HTERT RPE-1 (cell line): ENCODE results near the gene NOL11.
"Not testable (repeated sequence)": the region's sequence is repeated elsewhere in the genome, so short reads cannot be mapped to it uniquely, and the experiment has no call there.

Source experiments
- in situ Hi-C: fragments of 300-500 bp; cut with MboI; formaldehyde crosslinking; loops from 4 replicates; pipeline ENCODE4 v1.14.3; 2020; ENCODE audit warnings: low sequenced_read_pairs

Gene NOL11

DNA sequence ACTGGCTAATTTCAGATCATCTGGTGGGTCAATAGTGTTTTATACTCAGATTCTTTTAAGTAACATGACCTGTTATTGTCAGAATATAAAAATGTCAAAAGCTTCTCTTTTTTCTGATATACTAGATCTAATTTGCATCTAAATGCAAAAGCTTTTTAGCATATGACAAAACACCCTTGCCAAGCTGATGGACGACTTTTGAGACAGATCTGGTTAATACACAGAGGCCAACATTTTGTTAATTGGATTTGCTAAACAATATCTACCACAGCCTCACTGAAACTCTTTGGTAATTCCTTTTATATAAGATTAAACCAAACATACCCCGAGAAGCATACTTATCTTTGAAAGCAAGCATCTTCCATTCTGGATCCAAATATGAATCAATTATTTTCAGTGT is 10.3 kb upstream of the NOL11 start:
- in situ Hi-C loops: no loop called here

DNA sequence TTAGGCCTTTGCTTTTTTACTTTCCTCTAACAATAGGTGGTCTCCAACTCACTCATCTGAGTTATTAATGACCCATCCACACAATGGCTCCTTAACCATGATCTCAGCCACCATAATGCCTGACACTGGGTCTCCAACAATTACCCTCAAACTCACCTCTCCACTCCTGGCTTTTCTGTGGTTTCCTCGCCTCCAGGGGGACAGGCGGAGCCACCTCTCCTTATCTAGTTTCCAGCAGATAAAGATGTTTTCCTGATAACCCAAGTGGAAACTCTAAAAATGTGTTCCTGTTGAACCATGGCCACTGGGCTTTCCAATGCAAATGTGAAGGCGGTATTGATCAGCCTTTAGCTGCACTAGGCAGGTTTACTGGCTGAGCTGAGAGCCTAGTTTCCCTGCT is 9.4 kb upstream of the NOL11 start:
- in situ Hi-C loops: no loop called here

DNA sequence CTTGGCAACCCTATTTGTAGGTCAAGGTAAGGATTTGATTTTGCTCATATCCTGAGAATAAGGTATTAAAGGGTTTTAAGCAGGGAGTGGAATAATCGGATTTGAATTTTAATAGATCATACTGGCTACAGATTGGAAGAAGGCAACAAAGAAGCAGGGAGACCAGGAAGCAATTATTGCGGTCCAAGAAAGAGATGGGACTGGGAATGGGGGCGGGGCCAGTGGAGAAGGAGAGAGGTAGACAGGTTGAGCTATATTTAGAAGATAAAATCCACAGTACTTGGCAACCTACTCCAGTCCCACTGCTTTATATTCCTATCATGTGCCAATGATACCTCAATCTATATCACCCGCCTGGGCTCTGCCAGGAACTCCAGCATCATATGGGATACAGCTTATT is 5.8 kb upstream of the NOL11 start:
- in situ Hi-C loops: no loop called here

DNA sequence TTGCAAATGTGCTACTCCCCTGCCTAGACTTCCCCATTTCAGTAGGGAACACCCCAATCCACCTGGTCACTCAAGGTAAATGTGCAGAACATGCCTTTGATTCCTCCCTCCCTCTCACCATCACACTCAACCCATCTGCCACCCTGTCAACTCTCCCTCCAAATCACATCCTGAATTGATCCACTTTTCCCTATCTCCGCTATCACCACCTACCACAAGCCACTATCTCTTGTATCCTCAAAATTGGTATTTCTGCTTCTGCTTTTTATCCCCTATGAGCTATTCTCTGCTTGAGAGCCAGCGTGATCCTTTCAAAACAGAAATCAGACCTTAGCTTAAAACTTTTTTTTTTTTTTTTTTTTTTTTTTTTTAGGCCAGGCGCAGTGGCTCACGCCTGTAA is 5.4 kb upstream of the NOL11 start:
- in situ Hi-C loops: no loop called here

DNA sequence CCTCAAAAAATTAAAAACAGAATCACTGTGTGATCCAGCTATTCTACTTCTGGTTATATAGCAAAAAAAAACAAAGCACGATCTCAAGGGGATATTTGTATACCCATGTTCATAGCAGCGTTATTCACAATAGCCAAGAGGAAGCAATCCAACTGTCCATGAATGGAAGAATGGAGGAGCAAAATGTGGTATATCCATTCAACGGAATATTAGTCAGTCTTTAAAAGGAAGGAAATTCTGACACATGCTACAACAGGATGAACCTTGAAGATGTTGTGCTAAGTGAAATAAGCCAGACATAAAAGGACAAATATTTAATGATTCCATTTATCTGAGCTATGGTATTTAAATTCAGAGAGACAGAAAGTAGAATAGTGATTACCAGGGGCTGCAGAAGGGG is 4.6 kb upstream of the NOL11 start:
- in situ Hi-C loops: no loop called here

DNA sequence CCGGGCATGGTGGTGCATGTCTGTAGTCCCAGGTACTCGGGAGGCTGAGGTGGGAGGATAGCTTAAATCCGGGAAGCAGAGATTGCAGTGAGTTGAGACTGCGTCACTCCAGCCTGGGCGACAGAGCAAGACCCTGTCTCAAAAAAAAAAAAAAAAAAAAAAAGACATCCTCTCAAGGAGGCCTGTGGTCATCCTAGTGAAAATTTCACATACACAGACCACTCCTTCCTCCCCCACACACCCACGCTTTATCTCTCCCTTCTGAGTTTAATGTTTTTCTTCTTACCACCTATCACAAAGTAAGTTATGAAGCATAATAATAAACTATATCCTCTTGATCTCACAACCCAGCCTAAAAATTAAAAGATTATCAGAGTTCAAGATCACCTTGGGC is 1.3 kb upstream of the NOL11 start:
- in situ Hi-C loops: no loop called here

DNA sequence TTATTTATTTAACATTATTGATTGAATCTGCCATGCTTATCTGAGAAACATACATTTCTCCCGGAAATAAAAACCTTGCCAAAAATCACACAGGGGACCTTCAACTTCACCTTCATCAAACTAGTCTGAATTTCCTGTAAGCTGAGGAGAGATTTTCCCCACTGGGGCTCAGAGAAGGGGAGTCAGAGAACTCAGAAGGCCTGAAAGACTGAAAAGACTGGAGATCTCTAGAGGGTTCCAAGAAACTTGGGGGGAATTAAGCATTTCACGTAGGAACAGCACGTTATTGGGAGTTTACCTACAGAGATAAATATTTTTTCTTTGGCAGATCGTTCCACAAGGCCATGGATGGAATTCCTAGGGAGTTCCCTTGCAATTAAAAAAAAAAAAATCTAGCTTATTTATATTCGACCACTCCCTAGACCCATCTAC is 528 bp upstream of the NOL11 start:
- in situ Hi-C loops: no loop called here

DNA sequence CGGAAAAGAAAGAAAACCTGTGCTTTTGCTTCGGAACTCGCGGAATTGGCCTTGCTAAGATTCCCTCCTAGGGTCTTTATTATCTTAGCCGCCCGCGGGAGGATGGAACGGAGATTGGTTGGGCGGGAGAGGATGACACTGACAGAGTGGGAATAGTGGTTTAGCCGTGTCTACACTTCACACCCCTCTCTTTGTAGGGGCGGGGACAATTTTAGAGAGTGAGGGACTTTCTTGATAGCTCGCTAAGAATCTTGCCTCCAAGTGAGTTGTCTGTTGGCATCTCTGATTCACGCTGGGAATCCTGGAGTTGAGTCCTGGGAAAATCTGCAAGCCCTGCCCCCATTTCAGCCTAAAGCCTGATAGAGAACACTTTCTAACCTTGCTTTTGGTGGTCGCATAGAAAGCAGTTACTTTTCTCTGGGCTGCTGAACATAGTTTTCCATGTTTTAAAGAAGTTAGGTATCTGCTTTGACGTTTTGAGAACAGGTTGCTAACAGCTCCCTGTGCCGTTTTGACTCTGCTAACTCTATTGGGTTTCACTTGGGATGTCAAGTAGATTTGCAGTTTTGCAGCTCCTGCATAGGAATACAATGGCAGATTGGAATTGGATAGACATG is 697 bp downstream of the NOL11 start:
- in situ Hi-C loops: no loop called here

DNA sequence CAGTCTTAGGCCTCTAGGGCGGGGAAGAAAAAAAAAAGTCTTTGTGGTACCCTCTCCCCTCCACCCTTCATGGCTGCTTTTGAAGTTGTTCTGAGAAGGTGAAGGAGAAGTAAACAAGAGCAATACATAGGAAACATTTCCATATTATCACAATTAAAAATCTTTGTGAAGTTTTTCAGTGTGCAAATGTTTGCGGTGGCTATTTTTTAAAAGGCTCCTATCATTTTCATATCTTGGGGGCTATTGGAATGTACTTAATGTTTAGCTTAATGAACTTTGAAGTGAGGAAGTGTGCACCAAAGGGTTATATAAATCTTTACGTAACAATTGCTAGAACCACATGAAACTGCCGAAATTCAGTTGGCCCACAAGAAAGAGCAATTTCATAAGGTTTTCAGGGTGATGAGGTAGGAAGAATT is 7.6 kb downstream of the NOL11 start:
- in situ Hi-C loops: no loop called here

DNA sequence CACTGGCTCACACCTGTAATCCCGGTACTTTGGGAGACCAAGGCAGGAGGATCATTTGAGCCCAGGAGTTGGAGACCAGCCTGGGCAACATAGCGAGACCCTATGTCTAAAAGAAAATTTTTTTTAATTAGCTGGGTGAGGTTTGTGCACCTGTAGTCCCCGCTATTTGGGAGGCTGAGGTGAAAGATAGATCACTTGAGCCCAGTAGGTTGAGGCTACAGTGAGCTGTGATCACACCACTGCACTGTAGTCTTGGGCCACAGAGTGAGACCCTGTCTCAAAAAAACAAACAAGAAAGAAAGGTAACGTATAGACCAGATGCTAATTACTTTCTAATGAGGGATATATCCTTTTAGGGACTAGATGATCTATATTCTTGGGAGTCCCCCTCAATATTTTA is 8.1 kb downstream of the NOL11 start:
- in situ Hi-C loops: no loop called here

DNA sequence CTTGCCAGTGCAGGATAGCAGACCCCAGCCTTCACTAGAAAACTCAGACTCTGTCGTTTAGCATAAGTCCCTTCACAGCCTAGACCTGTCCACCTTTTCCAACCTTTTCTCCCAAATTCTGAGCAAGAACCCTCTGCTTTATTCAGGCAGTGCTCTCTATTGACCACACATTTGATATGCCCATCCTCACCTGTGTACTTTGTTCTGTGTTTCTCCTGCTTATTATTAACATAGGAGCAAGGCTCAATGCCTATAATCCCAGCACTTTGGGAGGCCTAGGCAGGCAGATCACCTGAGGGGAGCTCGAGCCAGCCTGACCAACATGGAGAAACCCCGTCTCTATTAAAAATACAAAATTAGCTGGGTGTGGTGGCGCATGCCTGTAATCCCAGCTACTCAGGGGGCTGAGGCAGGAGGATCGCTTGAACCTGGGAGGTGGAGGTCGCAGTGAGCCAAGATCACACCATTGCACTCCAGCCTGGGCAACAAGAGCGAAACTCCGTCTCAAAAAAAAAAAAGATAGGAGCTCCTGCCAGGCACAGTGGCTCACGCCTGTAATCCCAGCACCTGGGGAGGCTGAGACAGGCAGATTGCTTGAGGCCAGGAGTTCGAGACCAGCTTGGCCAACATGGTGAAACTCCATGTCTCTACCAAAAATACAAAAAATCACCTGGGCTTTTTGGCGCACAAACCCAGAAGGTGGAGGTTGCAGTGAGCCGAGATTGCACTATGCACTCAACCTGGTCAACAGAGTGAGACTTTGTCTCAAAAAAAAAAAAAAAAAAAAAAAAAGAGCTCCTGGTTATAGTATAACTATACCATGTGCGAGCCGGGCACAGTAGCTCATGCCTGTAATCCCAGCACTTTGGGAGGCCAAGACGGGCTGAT is 9.7 kb downstream of the NOL11 start:
- in situ Hi-C loops: not testable (repeated sequence)

DNA sequence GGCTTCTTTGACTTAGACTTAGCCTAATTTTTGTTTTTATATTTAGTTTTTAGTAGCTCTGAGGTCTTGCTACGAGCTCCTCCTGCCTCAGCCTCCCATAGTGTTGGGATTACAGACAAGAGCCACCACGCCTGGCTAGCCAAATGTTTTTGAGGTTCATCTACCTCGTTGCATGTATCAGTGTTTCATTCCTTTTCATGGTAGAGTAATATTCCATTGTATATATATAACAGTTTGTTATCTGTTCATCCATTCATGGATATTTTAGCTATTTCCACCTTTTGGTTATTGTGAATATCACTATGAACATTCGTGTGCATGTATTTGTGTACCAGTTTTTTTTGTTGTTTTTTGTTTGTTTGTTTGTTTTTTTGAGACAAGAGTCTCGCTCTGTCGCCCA is 12.2 kb downstream of the NOL11 start:
- in situ Hi-C loops: no loop called here

DNA sequence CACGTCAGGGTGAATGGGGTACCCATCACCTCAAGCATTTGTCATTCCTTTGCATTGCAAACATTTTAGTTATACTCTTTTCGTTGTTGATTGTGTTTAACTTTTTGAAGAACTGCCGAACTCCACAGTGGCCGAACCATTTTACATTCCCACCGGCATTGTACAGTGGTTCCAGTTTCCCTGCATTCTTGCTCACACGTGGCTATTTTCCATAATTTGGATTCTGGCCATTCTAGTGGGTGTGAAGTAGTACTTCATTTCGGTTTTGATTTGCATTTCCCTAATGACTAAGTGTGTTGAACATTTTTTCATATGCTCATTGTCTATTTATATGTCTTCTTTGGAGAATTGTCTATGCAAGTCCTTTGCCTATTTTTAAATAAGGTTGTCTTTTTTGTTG is 13.0 kb downstream of the NOL11 start:
- in situ Hi-C loops: no loop called here

DNA sequence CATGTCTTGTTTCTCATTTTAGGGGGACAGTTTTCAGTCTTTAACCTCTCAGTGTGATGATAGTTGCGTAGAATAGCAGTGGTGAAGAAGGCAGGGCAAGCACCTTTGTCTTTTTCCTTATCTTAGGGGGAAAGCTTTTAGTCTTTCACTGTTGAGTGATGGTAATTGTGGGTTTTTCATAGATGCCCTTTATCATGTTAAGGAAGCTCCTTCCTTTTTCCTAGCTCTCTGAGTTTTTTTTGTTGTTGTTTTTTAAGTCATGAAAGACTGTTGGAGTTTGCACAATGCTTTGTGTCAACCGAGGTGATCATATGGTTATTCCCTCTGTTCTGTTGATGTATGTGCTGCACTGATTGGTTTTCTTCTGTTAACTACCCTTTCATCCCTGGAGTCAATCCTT is 15.7 kb downstream of the NOL11 start:
- in situ Hi-C loops: no loop called here

DNA sequence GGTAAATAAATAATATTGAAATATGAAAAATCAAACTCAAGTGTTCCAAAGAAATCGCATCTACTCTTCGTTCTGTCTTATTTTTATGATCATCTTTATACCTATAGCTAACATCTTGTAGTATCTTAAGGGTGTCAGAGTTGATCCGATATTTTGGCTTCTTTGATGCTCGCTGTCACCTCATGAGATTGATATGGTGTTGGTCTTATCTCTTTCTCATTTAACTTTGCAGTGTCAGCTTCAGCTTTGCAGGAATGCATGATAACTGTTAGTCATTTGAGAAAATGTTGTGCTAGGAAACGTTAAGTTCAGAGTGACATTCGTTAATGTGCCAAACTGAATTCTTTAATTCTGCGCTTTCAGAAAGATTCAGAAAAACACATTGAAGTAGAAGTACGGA is 19.4 kb downstream of the NOL11 start:
- in situ Hi-C loops: no loop called here

DNA sequence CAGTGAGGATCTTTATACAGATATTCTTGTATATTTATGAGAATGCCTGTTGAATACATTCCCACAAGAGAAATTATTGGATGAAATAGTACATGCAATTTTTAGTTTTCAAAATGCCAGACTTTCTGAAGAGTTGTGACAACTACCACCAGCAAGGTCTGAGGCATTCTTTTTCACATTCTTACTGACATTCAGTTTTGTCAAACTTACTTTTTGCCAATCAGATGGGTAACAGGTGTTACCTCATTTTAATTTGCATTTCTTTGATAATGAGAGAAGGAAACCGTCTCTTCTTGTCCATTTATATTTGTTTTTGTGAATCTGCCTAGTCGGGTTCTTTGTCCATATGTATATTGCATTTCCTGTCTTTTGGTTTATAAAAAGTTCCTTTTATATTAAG is 24.3 kb downstream of the NOL11 start:
- in situ Hi-C loops: no loop called here

DNA sequence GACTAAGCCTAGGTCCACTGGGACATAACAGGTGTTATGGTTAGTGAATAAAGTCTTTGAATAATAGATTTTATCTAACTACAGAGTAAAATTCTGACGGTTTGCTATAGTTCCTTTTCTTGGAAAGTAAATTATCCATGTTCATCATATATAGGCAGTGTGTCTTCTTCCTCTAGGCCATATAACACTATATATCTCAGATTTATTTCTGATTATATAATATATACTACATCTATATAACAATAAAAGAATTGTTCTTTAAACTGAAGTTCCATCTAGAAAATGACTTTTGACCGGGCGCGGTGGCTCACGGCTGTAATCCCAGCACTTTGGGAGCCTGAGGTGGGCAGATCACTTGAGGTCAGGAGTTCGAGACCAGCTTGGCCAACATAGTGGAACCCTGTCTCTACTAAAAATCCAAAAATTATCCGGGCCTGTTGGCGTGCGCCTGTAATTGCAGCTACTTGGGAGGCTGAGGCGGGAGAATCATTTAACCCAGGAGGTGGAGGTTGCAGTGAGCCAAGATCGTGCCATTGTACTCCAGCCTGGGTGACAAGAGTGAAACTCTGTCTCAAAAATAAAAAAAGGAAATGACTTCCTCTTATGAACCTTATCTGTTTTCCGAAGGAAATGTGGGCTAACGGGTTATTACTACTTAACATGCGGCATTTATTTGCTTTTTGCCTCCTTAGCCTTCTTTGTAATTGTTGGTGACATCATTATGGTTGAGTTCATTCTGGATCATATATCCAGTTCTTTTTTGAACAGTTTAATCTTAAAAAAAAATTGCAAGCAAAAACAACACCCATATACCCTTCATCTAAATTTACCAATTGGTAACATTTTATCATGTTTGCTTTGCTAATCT is 29.2 kb downstream of the NOL11 start:
- in situ Hi-C loops: no loop called here

DNA sequence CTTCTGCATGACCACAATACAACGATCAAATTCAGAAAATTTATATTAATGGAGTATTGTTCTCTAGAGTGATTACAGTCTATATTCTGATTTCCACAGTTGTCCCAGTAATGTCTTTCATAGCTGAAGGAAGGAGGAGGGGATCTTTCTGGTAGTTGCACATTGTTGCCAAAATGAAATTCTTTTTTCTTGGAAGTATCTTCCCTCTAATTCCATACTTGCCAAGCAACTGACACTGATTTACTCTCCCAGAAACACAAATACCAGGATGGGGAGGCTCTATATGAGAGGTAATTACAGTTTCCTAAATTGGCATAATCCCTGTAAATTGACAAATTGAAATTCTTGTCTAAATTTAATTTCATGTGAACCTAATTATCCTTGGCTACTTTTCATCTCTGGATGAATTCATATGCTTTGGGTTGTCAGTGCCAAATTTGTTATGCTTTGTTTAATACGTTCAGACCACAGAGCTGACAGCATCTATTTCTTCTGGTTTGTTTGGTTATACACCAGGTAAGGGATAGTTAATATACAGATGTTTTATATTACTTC is 30.0 kb downstream of the NOL11 start:
- in situ Hi-C loops: no loop called here

DNA sequence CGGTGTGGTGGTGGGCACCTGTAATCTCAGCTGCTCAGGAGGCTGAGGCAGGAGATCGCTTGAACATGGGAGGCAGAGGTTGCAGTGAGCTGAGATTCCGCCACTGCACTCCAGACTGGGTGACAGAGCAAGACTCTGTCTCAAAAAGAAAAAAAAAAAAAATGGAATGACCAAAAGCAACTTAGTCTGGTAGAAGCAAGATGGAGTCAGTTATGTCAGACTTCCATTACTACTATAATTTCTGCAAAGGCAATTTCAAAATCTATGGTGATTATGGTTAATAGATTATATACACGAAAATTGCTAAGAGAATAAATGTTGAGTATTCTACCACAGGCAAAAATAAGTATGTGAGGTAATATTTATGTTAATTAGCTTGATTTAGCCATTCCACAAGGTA is 32.3 kb downstream of the NOL11 start:
- in situ Hi-C loops: no loop called here

DNA sequence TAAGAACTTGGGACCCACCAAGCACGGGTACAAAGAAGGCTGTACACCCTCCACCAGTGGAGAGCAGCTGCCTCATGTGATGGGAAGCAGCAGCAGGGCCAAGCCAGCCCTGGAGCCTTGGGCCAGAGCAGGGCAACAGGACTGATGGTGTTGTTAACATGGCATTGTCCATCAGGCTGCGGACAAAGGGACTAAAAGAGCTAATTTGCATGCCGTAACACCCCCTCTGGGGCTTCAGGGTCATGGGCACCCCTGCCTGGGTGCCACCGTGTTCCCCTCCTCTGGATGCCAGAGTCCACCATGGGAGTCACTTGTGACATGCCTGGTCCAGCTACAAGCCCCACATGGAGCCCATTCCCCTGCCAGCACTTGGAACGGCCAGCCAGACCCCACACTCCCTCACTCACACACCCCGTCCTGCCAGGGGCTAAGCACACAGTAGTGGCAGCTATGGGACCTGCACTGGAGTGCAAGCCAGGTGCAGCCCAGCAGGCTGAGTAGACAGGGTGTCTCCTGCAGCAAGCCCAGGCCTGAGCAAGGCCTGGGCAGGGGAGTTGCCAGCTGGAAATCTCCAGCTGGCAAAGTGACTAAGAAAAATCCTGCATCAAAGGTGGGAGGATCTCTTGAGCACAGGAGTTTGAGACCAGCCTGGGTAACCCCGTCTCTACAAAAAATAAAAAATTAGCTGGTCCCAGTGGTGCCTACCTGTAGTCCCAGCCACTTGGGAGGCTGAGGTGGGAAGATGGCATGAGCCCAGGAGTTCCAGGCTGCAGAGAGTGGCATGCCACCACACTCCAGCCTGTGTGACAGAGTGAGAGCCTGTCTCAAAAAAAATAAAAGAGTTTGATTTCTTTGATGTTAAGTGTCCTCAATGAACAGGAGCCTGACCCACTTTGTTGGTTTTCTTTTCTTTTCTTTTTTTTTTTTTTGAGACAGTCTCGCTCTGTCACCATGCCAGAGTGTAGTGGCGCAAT is 33.7 kb downstream of the NOL11 start:
- in situ Hi-C loops: no loop called here
